ENCODE measurements around the gene TMEM204. TPM values are rescaled to one million over a fixed set of nuclear protein-coding genes. Genes with fewer than 3 reads are reported as not detected.

TMEM204 gene
- total and polyA plus RNA-seq, 10 of the 15 experiments (the other 5 are each of a cell fraction or from before 2014, with no cell fraction given) = 0.05 to 0.30 (median 0.18) TPM; not detected in 7

DNA sequence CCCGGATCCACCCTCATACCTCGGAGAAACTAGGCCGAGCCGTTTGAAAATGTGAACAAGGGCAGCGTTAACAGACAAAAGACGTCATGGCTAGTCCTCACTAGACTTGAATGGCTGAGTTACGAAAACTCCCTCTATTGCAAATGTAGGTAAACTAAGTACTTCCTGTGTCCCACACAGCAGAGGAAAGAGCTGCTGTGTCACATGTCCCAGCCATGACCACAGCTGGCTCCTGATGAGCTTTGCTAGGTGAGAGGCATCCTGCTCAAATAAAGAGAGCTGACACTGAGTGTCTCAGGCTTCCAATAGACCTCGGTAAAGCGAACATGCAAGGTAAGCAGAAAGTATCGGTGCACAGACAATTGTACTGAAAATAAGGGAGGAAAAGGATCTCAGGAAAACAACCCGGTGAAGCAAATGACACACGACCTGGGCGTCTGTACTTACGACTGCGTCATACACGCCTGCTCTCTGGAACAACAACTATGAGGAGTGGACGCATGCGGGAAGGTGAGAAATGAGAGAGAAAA is 26.0 kb downstream of the TMEM204 start:
- Histone ChIP-seq H2AFZ (ENCODE audit: control insufficient read depth, low read depth, low read length) (no peak overlapping the region), H3K27me3 (replicated peaks in 1 of 2; ENCODE audit: control insufficient read depth in 2 of 2, insufficient read depth in 2 of 2, low read length in 1 of 2) (no peaks in the 10 kb centered on the region), H3K36me3 (ENCODE audit: control insufficient read depth in 2 of 2, insufficient read depth in 2 of 2, low read length in 1 of 2) (no peaks in the 10 kb centered on the region), H3K9ac (ENCODE audit: control insufficient read depth, insufficient read depth, low read length) (no peak overlapping the region), H3K4me2 (ENCODE audit: control insufficient read depth, insufficient read depth) (no peak overlapping the region), H3K9me3 (replicated peaks; ENCODE audit: control insufficient read depth, insufficient read depth, low read length) (no peaks in the 10 kb centered on the region), H3K4me3 (no peak overlapping the region), H4K20me1 (ENCODE audit: control insufficient read depth, insufficient read depth) (no peaks in the 10 kb centered on the region), H3K79me2 (ENCODE audit: control insufficient read depth, insufficient read depth, low read length) (no peaks in the 10 kb centered on the region), H3K27ac (ENCODE audit: control insufficient read depth, insufficient read depth) (no peak overlapping the region), H3K4me1 (ENCODE audit: control insufficient read depth, insufficient read depth, low read length) (no peaks in the 10 kb centered on the region)
- 81% methylated on average over 18 of the region's 18 CpGs for WGBS (ENCODE audit: insufficient coverage, insufficient replicate concordance, low lambda C conversion rate, missing lambda C conversion rate)
- no peak for DNase-seq (ENCODE audit: low read depth, low spot score)
- in situ Hi-C loops (cut with MboI) = no loop called here
- RAD21 ChIA-PET (ENCODE audit: unreplicated experiment) = no interaction called here
- TF ChIP-seq NFYB (IDR thresholded peaks at IDR 0.05; ENCODE audit: insufficient read depth, low read depth, low read length) (no peak), ZNF207 (IDR thresholded peaks at IDR 0.05; ENCODE audit: borderline replicate concordance) (no peak), HDAC2 (IDR thresholded peaks at IDR 0.05) (no peak), ZNF274 (IDR thresholded peaks at IDR 0.05; ENCODE audit: insufficient read depth, insufficient read length) (no peak), NRF1 (conservative IDR thresholded peaks at IDR 0.05; ENCODE audit: low read depth, low read length) (no peak), CBX3 (IDR thresholded peaks at IDR 0.05; ENCODE audit: borderline replicate concordance, low read depth) (no peak), POLR2AphosphoS2 (IDR thresholded peaks at IDR 0.05; ENCODE audit: low read depth, low read length) (no peak), RB1 (IDR thresholded peaks at IDR 0.05; ENCODE audit: borderline replicate concordance) (no peak), ZNF384 (IDR thresholded peaks at IDR 0.05; ENCODE audit: borderline replicate concordance, low read depth, low read length) (no peak), STAT3 (IDR thresholded peaks at IDR 0.05; ENCODE audit: low read depth, low read length) (no peak)
- TF ChIP-seq, protein P1, sequence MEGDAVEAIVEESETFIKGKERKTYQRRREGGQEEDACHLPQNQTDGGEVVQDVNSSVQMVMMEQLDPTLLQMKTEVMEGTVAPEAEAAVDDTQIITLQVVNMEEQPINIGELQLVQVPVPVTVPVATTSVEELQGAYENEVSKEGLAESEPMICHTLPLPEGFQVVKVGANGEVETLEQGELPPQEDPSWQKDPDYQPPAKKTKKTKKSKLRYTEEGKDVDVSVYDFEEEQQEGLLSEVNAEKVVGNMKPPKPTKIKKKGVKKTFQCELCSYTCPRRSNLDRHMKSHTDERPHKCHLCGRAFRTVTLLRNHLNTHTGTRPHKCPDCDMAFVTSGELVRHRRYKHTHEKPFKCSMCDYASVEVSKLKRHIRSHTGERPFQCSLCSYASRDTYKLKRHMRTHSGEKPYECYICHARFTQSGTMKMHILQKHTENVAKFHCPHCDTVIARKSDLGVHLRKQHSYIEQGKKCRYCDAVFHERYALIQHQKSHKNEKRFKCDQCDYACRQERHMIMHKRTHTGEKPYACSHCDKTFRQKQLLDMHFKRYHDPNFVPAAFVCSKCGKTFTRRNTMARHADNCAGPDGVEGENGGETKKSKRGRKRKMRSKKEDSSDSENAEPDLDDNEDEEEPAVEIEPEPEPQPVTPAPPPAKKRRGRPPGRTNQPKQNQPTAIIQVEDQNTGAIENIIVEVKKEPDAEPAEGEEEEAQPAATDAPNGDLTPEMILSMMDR (IDR thresholded peaks at IDR 0.05 in 2 of 3, conservative IDR thresholded peaks at IDR 0.05 in 1 of 3; ENCODE audit: control insufficient read depth in 2 of 3, extremely low read depth in 1 of 3, insufficient read depth in 1 of 3, low read depth in 3 of 3, low read length in 3 of 3) = no peak
- TF ChIP-seq, protein P2, sequence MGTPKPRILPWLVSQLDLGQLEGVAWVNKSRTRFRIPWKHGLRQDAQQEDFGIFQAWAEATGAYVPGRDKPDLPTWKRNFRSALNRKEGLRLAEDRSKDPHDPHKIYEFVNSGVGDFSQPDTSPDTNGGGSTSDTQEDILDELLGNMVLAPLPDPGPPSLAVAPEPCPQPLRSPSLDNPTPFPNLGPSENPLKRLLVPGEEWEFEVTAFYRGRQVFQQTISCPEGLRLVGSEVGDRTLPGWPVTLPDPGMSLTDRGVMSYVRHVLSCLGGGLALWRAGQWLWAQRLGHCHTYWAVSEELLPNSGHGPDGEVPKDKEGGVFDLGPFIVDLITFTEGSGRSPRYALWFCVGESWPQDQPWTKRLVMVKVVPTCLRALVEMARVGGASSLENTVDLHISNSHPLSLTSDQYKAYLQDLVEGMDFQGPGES (IDR thresholded peaks at IDR 0.05) = no peak
- TF ChIP-seq, protein P3, sequence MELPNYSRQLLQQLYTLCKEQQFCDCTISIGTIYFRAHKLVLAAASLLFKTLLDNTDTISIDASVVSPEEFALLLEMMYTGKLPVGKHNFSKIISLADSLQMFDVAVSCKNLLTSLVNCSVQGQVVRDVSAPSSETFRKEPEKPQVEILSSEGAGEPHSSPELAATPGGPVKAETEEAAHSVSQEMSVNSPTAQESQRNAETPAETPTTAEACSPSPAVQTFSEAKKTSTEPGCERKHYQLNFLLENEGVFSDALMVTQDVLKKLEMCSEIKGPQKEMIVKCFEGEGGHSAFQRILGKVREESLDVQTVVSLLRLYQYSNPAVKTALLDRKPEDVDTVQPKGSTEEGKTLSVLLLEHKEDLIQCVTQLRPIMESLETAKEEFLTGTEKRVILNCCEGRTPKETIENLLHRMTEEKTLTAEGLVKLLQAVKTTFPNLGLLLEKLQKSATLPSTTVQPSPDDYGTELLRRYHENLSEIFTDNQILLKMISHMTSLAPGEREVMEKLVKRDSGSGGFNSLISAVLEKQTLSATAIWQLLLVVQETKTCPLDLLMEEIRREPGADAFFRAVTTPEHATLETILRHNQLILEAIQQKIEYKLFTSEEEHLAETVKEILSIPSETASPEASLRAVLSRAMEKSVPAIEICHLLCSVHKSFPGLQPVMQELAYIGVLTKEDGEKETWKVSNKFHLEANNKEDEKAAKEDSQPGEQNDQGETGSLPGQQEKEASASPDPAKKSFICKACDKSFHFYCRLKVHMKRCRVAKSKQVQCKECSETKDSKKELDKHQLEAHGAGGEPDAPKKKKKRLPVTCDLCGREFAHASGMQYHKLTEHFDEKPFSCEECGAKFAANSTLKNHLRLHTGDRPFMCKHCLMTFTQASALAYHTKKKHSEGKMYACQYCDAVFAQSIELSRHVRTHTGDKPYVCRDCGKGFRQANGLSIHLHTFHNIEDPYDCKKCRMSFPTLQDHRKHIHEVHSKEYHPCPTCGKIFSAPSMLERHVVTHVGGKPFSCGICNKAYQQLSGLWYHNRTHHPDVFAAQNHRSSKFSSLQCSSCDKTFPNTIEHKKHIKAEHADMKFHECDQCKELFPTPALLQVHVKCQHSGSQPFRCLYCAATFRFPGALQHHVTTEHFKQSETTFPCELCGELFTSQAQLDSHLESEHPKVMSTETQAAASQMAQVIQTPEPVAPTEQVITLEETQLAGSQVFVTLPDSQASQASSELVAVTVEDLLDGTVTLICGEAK (IDR thresholded peaks at IDR 0.05; ENCODE audit: borderline replicate concordance) = no peak
- no peak for FAIRE-seq
- SMC1A ChIA-PET (ENCODE audit: uncharacterized antibody, unreplicated experiment) = no interaction called here
- no peak for ATAC-seq
- BruUV-seq (replicated peaks) = no TSS peak
- POLR2A ChIA-PET = no interaction called here
- intact Hi-C loops (cut with micrococcal nuclease; ENCODE audit: unreplicated experiment) = no loop called here
- CTCF ChIA-PET = no interaction called here
